Muscle layer of duodenum (tissue), 2 donors: ENCODE data around the gene COPG1.
A peak's percentile ranks its signal among the peaks of the same experiment; 100 is the strongest.
"Not testable (repeated sequence)": the region's sequence is repeated elsewhere in the genome, so short reads cannot be mapped to it uniquely, and the experiment has no call there.

Experiments used
- H3K27ac ChIP-seq: one replicate; pipeline ENCODE4 v1.7.0; 2013; ENCODE audit warnings: mild to moderate bottlenecking, low read length
- H3K27me3 ChIP-seq: one replicate; pipeline ENCODE4 v1.7.0; 2013; ENCODE audit warnings: low read depth, mild to moderate bottlenecking, control low read depth, low read length
- H3K36me3 ChIP-seq, 2 donors: one replicate each; pipeline ENCODE4 v1.7.0; 2013; ENCODE audit warnings: low read length in 2 of 2, control low read depth in 1 of 2, mild to moderate bottlenecking in 1 of 2; ENCODE audit not compliant: insufficient read depth in 2 of 2, control insufficient read depth in 1 of 2
- H3K4me1 ChIP-seq, 2 donors: one replicate each; pipeline ENCODE4 v1.7.0; 2013; ENCODE audit warnings: low read length in 2 of 2, mild to moderate bottlenecking in 2 of 2, control low read depth in 1 of 2, moderate library complexity in 1 of 2; ENCODE audit not compliant: insufficient read depth in 2 of 2, control insufficient read depth in 1 of 2
- H3K4me3 ChIP-seq, 2 donors: one replicate each; pipeline ENCODE4 v1.7.0; 2013; ENCODE audit warnings: low read length in 2 of 2, low read depth in 1 of 2, mild to moderate bottlenecking in 1 of 2
- H3K9me3 ChIP-seq, 2 donors: one replicate each; pipeline ENCODE4 v1.7.0; 2013; ENCODE audit warnings: low read length in 2 of 2, control low read depth in 1 of 2, mild to moderate bottlenecking in 1 of 2; ENCODE audit not compliant: control insufficient read depth in 1 of 2
- donor health status: healthy.

COPG1 gene

GRCh38 chr3:129263161-129263910, 13.9 kb downstream of the COPG1 start:
- no peaks in the 10 kb centered on the region for H3K4me1 ChIP-seq
- H3K36me3 ChIP-seq, result peaks cover 67 to 96% of the 10 kb centered on the region in 2 donors
- H3K4me3 ChIP-seq, result no peak overlapping the region
- H3K9me3 ChIP-seq, result no peaks in the 10 kb centered on the region
- H3K27ac ChIP-seq, result no peak overlapping the region
- H3K27me3 ChIP-seq, result no peaks in the 10 kb centered on the region

- not testable (repeated sequence) for H3K4me3 ChIP-seq, H3K27me3 ChIP-seq, H3K27ac ChIP-seq, H3K9me3 ChIP-seq, H3K4me1 ChIP-seq
- H3K36me3 ChIP-seq, result peaks cover 78 to 96% of the 10 kb centered on the region in 2 donors
These were observed 15.6 kb downstream of the COPG1 start for GRCh38 chr3:129264994-129265393.

GRCh38 chr3:129266651-129267050, 17.2 kb downstream of the COPG1 start:
- no peaks in the 10 kb centered on the region for H3K27me3 ChIP-seq
- no peaks in the 10 kb centered on the region for H3K4me1 ChIP-seq
- H3K4me3 ChIP-seq, result no peak overlapping the region
- H3K36me3 ChIP-seq, result peaks cover 78 to 96% of the 10 kb centered on the region in 2 donors
- no peak overlapping the region for H3K27ac ChIP-seq
- no peaks in the 10 kb centered on the region for H3K9me3 ChIP-seq

- peaks cover 81 to 92% of the 10 kb centered on the region in 2 donors for H3K36me3 ChIP-seq
- no peaks in the 10 kb centered on the region for H3K4me1 ChIP-seq
- H3K4me3 ChIP-seq, result no peak overlapping the region
- no peak overlapping the region for H3K27ac ChIP-seq
- H3K27me3 ChIP-seq, result no peaks in the 10 kb centered on the region
- H3K9me3 ChIP-seq, result no peaks in the 10 kb centered on the region
These were observed 19.0 kb downstream of the COPG1 start for GRCh38 chr3:129268396-129268795.

GRCh38 chr3:129271674-129272073, 22.3 kb downstream of the COPG1 start:
- Histone ChIP-seq H3K4me1 (no peaks in the 10 kb centered on the region), H3K27me3 (no peaks in the 10 kb centered on the region), H3K36me3 (peaks cover 88 to 92% of the 10 kb centered on the region in 2 donors), H3K4me3 (no peak overlapping the region), H3K9me3 (no peaks in the 10 kb centered on the region), H3K27ac (no peak overlapping the region)

GRCh38 chr3:129276385-129276784, 27.0 kb downstream of the COPG1 start:
- no peaks in the 10 kb centered on the region for H3K27me3 ChIP-seq
- no peak overlapping the region for H3K27ac ChIP-seq
- H3K4me3 ChIP-seq, result no peak overlapping the region
- H3K36me3 ChIP-seq, result peaks cover 54 to 58% of the 10 kb centered on the region in 2 donors
- peaks cover 6 to 16% of the 10 kb centered on the region in 2 donors for H3K4me1 ChIP-seq
- H3K9me3 ChIP-seq, result no peaks in the 10 kb centered on the region

- Histone ChIP-seq H3K27me3 (no peaks in the 10 kb centered on the region), H3K27ac (peak overlapping the region; percentile 84), H3K4me1 (peaks cover 6 to 16% of the 10 kb centered on the region in 2 donors), H3K36me3 (peaks cover 41 to 44% of the 10 kb centered on the region in 2 donors), H3K9me3 (no peaks in the 10 kb centered on the region), H3K4me3 (peak overlapping the region; percentile 71 to 85)
These were observed 28.4 kb downstream of the COPG1 start for GRCh38 chr3:129277829-129278271.

- Histone ChIP-seq H3K4me3 (peak within 1 kb of the TSS; percentile 85 to 91), H3K4me1 (peaks cover 6 to 16% of the 10 kb centered on the region in 2 donors), H3K27me3 (no peaks in the 10 kb centered on the region), H3K27ac (peak within 1 kb of the TSS; percentile 84), H3K36me3 (peaks cover 40 to 44% of the 10 kb centered on the region in 2 donors), H3K9me3 (no peaks in the 10 kb centered on the region)
These were observed 29.1 kb downstream of the COPG1 start, which contains the start of gene HMCES for GRCh38 chr3:129278439-129278965. HMCES (plus strand) TSS chr3:129278870; CDS start chr3:129279733, 863 bp downstream.

- H3K4me1 ChIP-seq, result peaks cover 6 to 16% of the 10 kb centered on the region in 2 donors
- peak overlapping the region; percentile 84 for H3K27ac ChIP-seq
- no peaks in the 10 kb centered on the region for H3K9me3 ChIP-seq
- H3K4me3 ChIP-seq, result peak overlapping the region; percentile 85 to 91
- peaks cover 33 to 36% of the 10 kb centered on the region in 2 donors for H3K36me3 ChIP-seq
- no peaks in the 10 kb centered on the region for H3K27me3 ChIP-seq
These were observed 29.8 kb downstream of the COPG1 start for GRCh38 chr3:129278966-129279906.

GRCh38 chr3:129280183-129280582, 30.8 kb downstream of the COPG1 start:
- Histone ChIP-seq H3K4me1 (peaks cover 6 to 16% of the 10 kb centered on the region in 2 donors), H3K36me3 (peaks cover 23 to 27% of the 10 kb centered on the region in 2 donors), H3K27me3 (no peaks in the 10 kb centered on the region), H3K4me3 (peak overlapping the region; percentile 85 to 91), H3K9me3 (no peaks in the 10 kb centered on the region), H3K27ac (peak overlapping the region; percentile 84)

- H3K27me3 ChIP-seq, result no peaks in the 10 kb centered on the region
These were observed 32.3 kb downstream of the COPG1 start for GRCh38 chr3:129281726-129282125.

More at GRCh38 chr3:129281726-129282125, 32.3 kb downstream of the COPG1 start:
- Histone ChIP-seq H3K36me3 (peaks cover 10 to 12% of the 10 kb centered on the region in 2 donors), H3K4me3 (no peak overlapping the region), H3K4me1 (peaks cover 6 to 16% of the 10 kb centered on the region in 2 donors), H3K27ac (no peak overlapping the region), H3K9me3 (no peaks in the 10 kb centered on the region)
